Mesendoderm (in vitro differentiated cells): Measurements from ENCODE around the gene ATP8B2.
"Not testable (repeated sequence)": the region's sequence is repeated elsewhere in the genome, so short reads cannot be mapped to it uniquely, and the experiment has no call there.

Experiments used
- DNase-seq: peaks from one replicate; pipeline ENCODE4 v3.0.0; 2013
- H2AK5ac ChIP-seq: 2 replicates; pipeline ENCODE4 v1.6.1; 2013; ENCODE audit warnings: low read length, inconsistent platforms
- H2BK120ac ChIP-seq: 2 replicates; pipeline ENCODE4 v1.6.1; 2013; ENCODE audit warnings: low read depth, mild to moderate bottlenecking, low read length, moderate library complexity, mixed read lengths
- H2BK15ac ChIP-seq: replicated peaks from 2 replicates; pipeline ENCODE4 v1.6.1; 2013; ENCODE audit warnings: low read depth, mild to moderate bottlenecking, moderate library complexity
- H2BK5ac ChIP-seq: 2 replicates; pipeline ENCODE4 v1.6.1; 2013; ENCODE audit warnings: low read length, inconsistent platforms
- H3K18ac ChIP-seq: 2 replicates; pipeline ENCODE4 v1.6.1; 2013; ENCODE audit warnings: mild to moderate bottlenecking, low read length, mixed read lengths
- H3K23ac ChIP-seq: one replicate; pipeline ENCODE4 v1.6.1; 2013; ENCODE audit warnings: low read length
- H3K27ac ChIP-seq: 2 replicates; pipeline ENCODE4 v1.5.1; 2013; ENCODE audit warnings: low read depth, mild to moderate bottlenecking, inconsistent platforms, low read length, moderate library complexity
- H3K27me3 ChIP-seq: 2 replicates; pipeline ENCODE4 v1.6.1; 2013; ENCODE audit warnings: low read length, control low read depth, mild to moderate bottlenecking, inconsistent platforms; ENCODE audit not compliant: insufficient read depth, poor library complexity
- H3K36me3 ChIP-seq: 2 replicates; pipeline ENCODE4 v1.6.1; 2013; ENCODE audit warnings: low read length, inconsistent platforms; ENCODE audit not compliant: control insufficient read depth, insufficient read depth
- H3K4ac ChIP-seq: one replicate; pipeline ENCODE4 v1.6.1; 2013; ENCODE audit warnings: low read depth, mild to moderate bottlenecking, low read length, moderate library complexity
- H3K4me1 ChIP-seq: 2 replicates; pipeline ENCODE4 v1.6.1; 2013; ENCODE audit warnings: low read depth, low read length, inconsistent platforms; ENCODE audit not compliant: control insufficient read depth
- H3K4me2 ChIP-seq: 2 replicates; pipeline ENCODE4 v1.6.1; 2013; ENCODE audit warnings: low read length
- H3K4me3 ChIP-seq: 2 replicates; pipeline ENCODE4 v1.5.1; 2013; ENCODE audit warnings: mild to moderate bottlenecking, low read length
- H3K56ac ChIP-seq: one replicate; pipeline ENCODE4 v1.6.1; 2013; ENCODE audit warnings: low read length
- H3K79me1 ChIP-seq: 2 replicates; pipeline ENCODE4 v1.6.1; 2013; ENCODE audit warnings: low read length, inconsistent platforms
- H3K79me2 ChIP-seq: 2 replicates; pipeline ENCODE4 v1.6.1; 2013; ENCODE audit warnings: mild to moderate bottlenecking, low read length; ENCODE audit not compliant: control insufficient read depth, insufficient read depth
- H3K9ac ChIP-seq: 2 replicates; pipeline ENCODE4 v1.6.1; 2013; ENCODE audit warnings: low read length, inconsistent platforms
- H4K5ac ChIP-seq: one replicate; pipeline ENCODE4 v1.6.1; 2013; ENCODE audit warnings: low read length
- H4K8ac ChIP-seq: one replicate; pipeline ENCODE4 v1.6.1; 2013; ENCODE audit warnings: low read depth, mild to moderate bottlenecking, control low read depth, low read length, moderate library complexity
- WGBS: extraction: QIAGEN DNeasy Blood & Tissue Kit; methylation state at CpG from one replicate; pipeline ENCODE4 v1.1.7; 2013; ENCODE audit warnings: low lambda C conversion rate, missing lambda C conversion rate; ENCODE audit not compliant: insufficient coverage; ENCODE audit errors: extremely low coverage; 5-methylcytosine and 5-hydroxymethylcytosine counted together

Gene ATP8B2

GRCh38 chr1:154295408-154296235 is 29.7 kb upstream of the ATP8B2 start:
- Histone ChIP-seq H3K9ac (no peak overlapping the region), H2BK5ac (no peak overlapping the region), H4K8ac (no peak overlapping the region), H3K56ac (no peak overlapping the region), H3K4me3 (no peak overlapping the region), H3K79me2 (no peaks in the 10 kb centered on the region), H4K5ac (no peak overlapping the region), H3K18ac (no peak overlapping the region), H3K4me1 (no peaks in the 10 kb centered on the region), H3K23ac (no peak overlapping the region), H3K79me1 (no peaks in the 10 kb centered on the region), H3K4me2 (no peak overlapping the region), H3K36me3 (no peaks in the 10 kb centered on the region), H2BK15ac (no peak overlapping the region), H2BK120ac (no peak overlapping the region), H3K27me3 (no peaks in the 10 kb centered on the region), H2AK5ac (no peak overlapping the region), H3K27ac (no peak overlapping the region), H3K4ac (no peak overlapping the region)
- DNase-seq, result no peak
- WGBS, result no CpG with 5 or more reads among the region's 8 CpGs

GRCh38 chr1:154301582-154301981 is 23.7 kb upstream of the ATP8B2 start:
- H3K79me2 ChIP-seq, result no peaks in the 10 kb centered on the region

GRCh38 chr1:154304664-154305337 is 20.5 kb upstream of the ATP8B2 start:
- Histone ChIP-seq H3K18ac (no peak overlapping the region), H3K4me2 (no peak overlapping the region), H2BK5ac (no peak overlapping the region), H4K5ac (no peak overlapping the region), H3K79me2 (no peaks in the 10 kb centered on the region), H4K8ac (no peak overlapping the region), H3K23ac (no peak overlapping the region), H3K56ac (no peak overlapping the region), H2BK15ac (no peak overlapping the region), H3K36me3 (no peaks in the 10 kb centered on the region), H3K27ac (no peak overlapping the region), H2BK120ac (no peak overlapping the region), H3K9ac (no peak overlapping the region), H3K4ac (no peak overlapping the region), H3K4me1 (no peaks in the 10 kb centered on the region), H3K27me3 (no peaks in the 10 kb centered on the region), H3K4me3 (no peak overlapping the region), H3K79me1 (no peaks in the 10 kb centered on the region), H2AK5ac (no peak overlapping the region)
- no CpG with 5 or more reads among the region's 9 CpGs for WGBS
- DNase-seq, result no peak

More at GRCh38 chr1:154301582-154301981, 23.7 kb upstream of the ATP8B2 start:
- Histone ChIP-seq H3K4ac (no peak overlapping the region), H3K4me1 (no peaks in the 10 kb centered on the region), H2BK15ac (no peak overlapping the region), H3K4me3 (no peak overlapping the region), H3K56ac (no peak overlapping the region), H3K36me3 (no peaks in the 10 kb centered on the region), H4K5ac (no peak overlapping the region), H2BK5ac (no peak overlapping the region), H3K18ac (no peak overlapping the region), H3K4me2 (no peak overlapping the region), H2AK5ac (no peak overlapping the region), H2BK120ac (no peak overlapping the region), H3K27ac (no peak overlapping the region), H3K9ac (no peak overlapping the region), H4K8ac (no peak overlapping the region), H3K27me3 (no peaks in the 10 kb centered on the region), H3K23ac (no peak overlapping the region), H3K79me1 (no peaks in the 10 kb centered on the region)
- no peak for DNase-seq
- WGBS, result no CpG with 5 or more reads among the region's 1 CpG

GRCh38 chr1:154306151-154306550 is 19.2 kb upstream of the ATP8B2 start:
- no peak overlapping the region for H3K9ac ChIP-seq

GRCh38 chr1:154307670-154308270 is 17.6 kb upstream of the ATP8B2 start:
- not testable (repeated sequence) for H3K4me2 ChIP-seq, H4K5ac ChIP-seq, H3K36me3 ChIP-seq, H3K27me3 ChIP-seq, H3K56ac ChIP-seq, H3K79me1 ChIP-seq, H2BK5ac ChIP-seq, H3K18ac ChIP-seq, H3K4ac ChIP-seq, H4K8ac ChIP-seq, H2BK120ac ChIP-seq, H3K23ac ChIP-seq, H3K4me1 ChIP-seq, DNase-seq, H2BK15ac ChIP-seq, H3K79me2 ChIP-seq, H3K4me3 ChIP-seq, H2AK5ac ChIP-seq, H3K9ac ChIP-seq, H3K27ac ChIP-seq
- no CpG with 5 or more reads among the region's 4 CpGs for WGBS

More at GRCh38 chr1:154306151-154306550, 19.2 kb upstream of the ATP8B2 start:
- H2BK5ac ChIP-seq, result no peak overlapping the region
- no peak overlapping the region for H2AK5ac ChIP-seq
- no peak overlapping the region for H3K23ac ChIP-seq
- no peak for DNase-seq
- no peak overlapping the region for H3K27ac ChIP-seq
- no peak overlapping the region for H2BK15ac ChIP-seq
- H3K36me3 ChIP-seq, result no peaks in the 10 kb centered on the region
- no peak overlapping the region for H4K8ac ChIP-seq
- H3K4ac ChIP-seq, result no peak overlapping the region
- no CpG with 5 or more reads among the region's 3 CpGs for WGBS
- H3K18ac ChIP-seq, result no peak overlapping the region
- H3K56ac ChIP-seq, result no peak overlapping the region
- no peaks in the 10 kb centered on the region for H3K79me2 ChIP-seq
- no peak overlapping the region for H4K5ac ChIP-seq
- H3K79me1 ChIP-seq, result no peaks in the 10 kb centered on the region
- H3K4me1 ChIP-seq, result no peaks in the 10 kb centered on the region
- no peak overlapping the region for H3K4me3 ChIP-seq
- H2BK120ac ChIP-seq, result no peak overlapping the region
- H3K27me3 ChIP-seq, result no peaks in the 10 kb centered on the region
- no peak overlapping the region for H3K4me2 ChIP-seq
